22Rv1 (cell line): ENCODE results near the gene RPS14.

Experiments
- H3K27ac ChIP-seq: fragments of 450-650 bp; 2 replicates; pipeline ENCODE4 v1.5.1; 2017
- ZFX ChIP-seq: fragments of 450-650 bp; IDR thresholded peaks from 2 replicates; pipeline ENCODE4 v1.6.1; 2017; ENCODE audit warnings: antibody characterized with exemption, borderline replicate concordance
- TF ChIP-seq, protein P1 (sequence below): fragments of 450-650 bp; IDR thresholded peaks from 2 replicates; pipeline ENCODE4 v1.5.1; 2017; ENCODE audit warnings: mild to moderate bottlenecking

RPS14 gene

GRCh38 chr5:150395688-150395975 lies 53.9 kb downstream of the RPS14 start:
- TF ChIP-seq, protein P1, sequence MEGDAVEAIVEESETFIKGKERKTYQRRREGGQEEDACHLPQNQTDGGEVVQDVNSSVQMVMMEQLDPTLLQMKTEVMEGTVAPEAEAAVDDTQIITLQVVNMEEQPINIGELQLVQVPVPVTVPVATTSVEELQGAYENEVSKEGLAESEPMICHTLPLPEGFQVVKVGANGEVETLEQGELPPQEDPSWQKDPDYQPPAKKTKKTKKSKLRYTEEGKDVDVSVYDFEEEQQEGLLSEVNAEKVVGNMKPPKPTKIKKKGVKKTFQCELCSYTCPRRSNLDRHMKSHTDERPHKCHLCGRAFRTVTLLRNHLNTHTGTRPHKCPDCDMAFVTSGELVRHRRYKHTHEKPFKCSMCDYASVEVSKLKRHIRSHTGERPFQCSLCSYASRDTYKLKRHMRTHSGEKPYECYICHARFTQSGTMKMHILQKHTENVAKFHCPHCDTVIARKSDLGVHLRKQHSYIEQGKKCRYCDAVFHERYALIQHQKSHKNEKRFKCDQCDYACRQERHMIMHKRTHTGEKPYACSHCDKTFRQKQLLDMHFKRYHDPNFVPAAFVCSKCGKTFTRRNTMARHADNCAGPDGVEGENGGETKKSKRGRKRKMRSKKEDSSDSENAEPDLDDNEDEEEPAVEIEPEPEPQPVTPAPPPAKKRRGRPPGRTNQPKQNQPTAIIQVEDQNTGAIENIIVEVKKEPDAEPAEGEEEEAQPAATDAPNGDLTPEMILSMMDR = no peak
- no peak for TF ChIP-seq ZFX
- H3K27ac ChIP-seq = no peak overlapping the region

DNA sequence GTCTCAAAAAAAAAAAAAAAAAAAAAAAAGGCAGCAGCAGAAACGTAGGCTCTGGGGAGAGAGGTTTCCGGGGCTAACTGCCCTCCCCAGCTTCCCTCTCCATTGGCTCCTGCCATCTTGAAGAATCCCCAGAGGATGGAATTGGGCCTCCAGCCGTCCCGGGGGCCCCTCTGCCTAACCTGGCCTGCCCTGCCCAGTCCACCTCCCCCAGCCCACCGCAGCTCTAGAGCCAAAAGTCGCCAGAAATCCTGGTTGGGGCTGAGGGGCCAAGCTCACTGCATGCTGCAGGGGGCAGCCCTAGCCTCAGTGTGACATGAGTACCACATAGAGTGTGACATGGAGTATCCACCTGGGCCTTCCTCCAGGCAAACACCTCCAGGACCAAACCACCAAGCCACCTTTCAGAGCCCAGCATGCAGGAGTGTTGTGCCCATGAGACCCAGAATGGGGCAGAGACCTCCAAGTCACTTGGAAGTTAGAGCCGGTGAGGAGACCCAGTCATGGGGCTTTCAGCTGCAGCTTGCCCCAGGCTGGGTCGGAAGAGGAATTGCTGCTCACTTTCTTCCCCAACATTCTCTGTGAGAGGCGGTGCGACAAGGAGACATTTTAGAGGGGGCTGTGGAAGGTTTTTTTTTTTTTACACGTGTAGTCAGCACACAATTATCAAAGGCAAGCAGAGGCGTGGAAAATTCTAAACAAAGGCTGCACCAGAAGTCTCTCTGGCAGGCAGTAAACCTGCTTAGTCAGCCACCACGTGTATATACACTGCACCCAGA lies 54.4 kb downstream of the RPS14 start:
- H3K27ac ChIP-seq = no peak overlapping the region
- TF ChIP-seq, protein P1 = no peak
- no peak for TF ChIP-seq ZFX

GRCh38 chr5:150394131-150394530 lies 55.4 kb downstream of the RPS14 start:
- TF ChIP-seq, protein P1 = no peak
- TF ChIP-seq ZFX = no peak
- H3K27ac ChIP-seq = no peak overlapping the region

- no peak for TF ChIP-seq ZFX
- TF ChIP-seq, protein P1 = no peak
- H3K27ac ChIP-seq = no peak overlapping the region
Measured at GRCh38 chr5:150393096-150393645, 56.4 kb downstream of the RPS14 start.

DNA sequence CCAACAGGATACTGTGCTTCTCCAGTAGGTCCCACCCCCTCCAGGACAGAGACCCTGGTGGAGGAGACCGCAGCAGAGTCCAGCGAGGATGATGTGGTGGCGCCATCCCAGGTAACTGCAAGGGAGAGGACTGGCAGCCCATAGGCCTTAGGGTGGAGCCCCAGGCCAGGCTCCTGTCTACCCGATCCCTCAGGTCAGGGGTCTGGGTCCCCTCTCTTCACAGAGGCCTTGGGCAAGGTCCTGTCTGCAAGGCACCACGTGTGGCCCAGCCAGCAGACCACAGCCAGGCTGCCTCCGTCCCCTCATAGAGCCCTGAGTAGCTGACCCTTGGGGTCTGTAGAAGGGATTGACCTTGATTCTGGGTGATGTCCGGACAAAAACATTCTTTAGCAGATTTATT lies 56.9 kb downstream of the RPS14 start:
- no peak for TF ChIP-seq ZFX
- TF ChIP-seq, protein P1 = no peak
- no peak overlapping the region for H3K27ac ChIP-seq
